HG03175 (cell line): Measurements from ENCODE around the gene GRAP.
"Not testable (repeated sequence)": the region's sequence is repeated elsewhere in the genome, so short reads cannot be mapped to it uniquely, and the experiment has no call there.

ENCODE experiments used
- ATAC-seq: cut with Tn5 transposase; IDR thresholded peaks from one replicate; pipeline ENCODE4 v1.9.1; 2021; ENCODE audit warnings: mild to moderate bottlenecking, moderate library complexity; ENCODE audit not compliant: unreplicated experiment

The GRAP gene

GRCh38 chr17:19046782-19047375 lies at the start of gene GRAP:
TSS of gene GRAP (minus strand) at chr17:19046957. CDS start at chr17:19046926, 31 bp downstream.
- not testable (repeated sequence) for ATAC-seq

DNA sequence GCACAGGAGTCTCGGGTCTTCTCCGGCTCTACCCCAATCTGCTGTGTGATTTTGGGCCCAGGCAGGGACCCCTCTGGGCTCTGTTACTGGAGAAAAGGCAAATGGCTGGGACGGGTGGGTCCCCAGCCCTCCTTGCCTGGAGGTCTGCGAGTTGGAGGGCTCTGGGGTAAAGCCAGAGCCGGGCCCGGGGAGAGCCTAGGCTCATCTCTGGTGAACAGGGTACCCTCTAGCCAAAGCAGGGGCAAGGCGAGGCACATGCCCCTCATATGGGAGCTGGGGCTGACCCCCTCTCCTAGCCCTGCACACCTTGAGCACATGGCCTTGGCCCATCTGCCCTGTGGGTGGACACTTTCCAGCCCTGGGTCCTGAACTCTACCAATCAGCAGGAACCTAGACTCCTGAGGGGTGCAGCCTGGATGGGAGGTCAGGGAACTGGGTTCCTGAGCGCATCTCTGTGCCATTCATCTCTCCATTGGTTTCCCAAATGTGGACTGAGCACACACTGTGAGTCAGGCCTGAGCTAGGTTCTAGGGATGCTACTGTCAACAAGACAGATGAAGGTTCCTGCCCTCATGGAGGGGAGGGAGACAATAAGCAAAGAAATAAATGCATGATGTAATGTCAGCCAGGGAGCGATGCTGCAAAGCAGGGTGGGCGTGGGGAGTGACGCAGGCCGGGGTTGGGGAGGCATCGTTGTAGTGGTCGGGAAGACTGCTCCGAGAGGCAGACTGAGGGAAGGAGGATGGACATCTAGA lies 47.1 kb upstream of the GRAP start:
- ATAC-seq = not testable (repeated sequence)

DNA sequence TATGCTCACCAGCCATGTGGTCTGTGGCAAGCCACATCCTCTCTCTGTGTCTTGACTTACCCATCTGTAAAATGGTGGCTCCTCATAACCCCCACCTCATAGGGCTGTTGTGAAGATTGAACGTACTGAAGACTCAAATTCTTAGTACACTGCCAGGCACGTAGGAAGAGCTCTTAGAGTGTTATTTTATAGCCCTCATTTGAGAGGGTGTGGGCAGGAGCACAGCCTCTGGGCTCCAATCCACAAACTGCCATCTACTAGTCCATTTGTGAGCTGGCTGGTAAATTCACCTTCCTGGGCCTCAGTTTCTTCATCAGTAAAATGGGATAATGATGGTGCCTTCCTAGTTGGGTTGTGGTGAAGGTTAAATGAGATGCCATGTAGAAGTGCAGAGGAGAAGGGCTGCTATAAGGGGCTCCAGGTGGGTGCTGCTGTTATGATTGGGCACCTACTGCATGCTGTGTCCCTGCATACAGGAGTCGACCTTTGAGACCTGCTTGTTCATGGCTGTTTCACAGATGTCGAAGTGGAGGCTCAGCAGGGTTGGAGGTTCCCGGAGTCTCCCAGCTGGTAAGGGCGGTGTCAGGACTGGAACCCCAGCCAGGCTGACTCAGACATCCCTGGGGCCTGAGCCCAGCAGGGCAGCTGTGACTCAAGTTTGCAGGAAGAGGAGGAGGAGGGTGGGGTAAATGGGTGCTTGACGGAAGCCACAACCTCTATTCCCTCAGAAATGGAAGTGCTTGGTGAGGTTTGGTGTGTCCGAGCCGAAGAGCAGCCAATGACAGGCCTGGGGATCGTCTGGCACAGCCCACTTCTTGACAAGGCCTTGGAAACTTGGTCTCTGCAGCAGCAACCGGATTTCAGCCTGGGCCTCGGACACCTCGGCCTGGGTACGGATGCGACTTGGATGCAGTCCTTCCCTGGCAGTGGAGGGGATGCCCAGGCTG lies 46.3 kb upstream of the GRAP start:
- not testable (repeated sequence) for ATAC-seq

GRCh38 chr17:19090058-19090772 lies 43.5 kb upstream of the GRAP start:
- peak; percentile 51 for ATAC-seq

- not testable (repeated sequence) for ATAC-seq
These were observed 42.3 kb upstream of the GRAP start for GRCh38 chr17:19088804-19089685.

DNA sequence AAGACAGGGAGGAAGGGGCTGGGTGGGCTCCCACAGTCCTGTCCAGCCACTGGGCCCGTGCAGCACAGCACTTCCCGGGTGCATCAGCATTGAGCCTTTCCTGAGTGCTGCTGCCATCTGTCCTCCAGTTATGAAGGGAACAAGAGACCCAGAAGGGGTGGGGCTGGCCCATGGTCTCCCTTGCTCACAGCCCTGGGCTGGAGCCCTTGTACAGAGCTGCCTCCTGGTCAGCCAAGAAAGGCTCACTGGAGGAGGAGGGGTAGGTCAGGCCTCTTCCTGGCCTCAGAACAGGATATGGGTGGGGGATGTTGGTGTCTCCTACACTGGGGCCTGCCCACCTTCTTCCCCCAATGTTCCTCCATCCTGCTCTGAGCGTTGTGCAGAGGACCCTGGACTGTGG lies 30.6 kb upstream of the GRAP start:
- ATAC-seq = not testable (repeated sequence)

DNA sequence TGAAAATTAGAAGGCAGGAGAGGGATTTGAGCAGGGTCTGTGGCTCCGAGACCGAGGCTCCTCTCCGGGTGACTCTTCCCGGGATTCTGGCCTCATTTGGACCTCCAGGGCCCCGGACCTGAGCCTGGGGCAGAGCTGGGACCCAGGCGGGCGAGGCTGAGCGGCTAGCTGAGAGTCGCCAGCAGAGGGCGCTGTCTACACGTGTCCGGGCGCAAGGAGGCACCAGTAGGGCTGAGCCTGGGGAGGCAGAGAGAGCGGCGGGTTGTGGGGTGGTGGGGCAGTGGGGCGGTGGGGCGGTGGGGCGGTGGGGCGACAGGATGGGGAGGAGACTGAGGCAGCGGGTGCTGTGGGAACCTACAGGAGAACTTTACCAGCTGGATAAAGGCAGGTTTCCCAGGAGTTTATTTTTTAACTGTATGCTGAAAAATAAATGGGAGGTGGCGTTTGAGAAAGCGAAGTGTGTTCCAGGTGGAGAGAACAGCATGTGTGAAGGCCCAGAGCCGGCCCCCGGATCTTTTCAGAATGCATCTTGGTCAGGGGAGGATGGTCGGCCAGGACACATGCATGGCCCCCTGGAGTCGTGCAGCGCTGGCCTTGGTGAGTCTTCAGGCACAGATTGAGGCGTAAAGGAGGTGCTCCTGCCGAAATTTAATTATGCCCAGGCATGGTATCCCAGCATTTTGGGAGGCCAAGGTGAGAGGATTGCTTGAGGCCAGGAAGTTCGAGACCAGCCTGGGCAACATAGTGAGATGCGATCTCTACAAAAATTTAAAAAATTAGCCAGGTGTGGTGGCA lies 29.8 kb upstream of the GRAP start:
- not testable (repeated sequence) for ATAC-seq

DNA sequence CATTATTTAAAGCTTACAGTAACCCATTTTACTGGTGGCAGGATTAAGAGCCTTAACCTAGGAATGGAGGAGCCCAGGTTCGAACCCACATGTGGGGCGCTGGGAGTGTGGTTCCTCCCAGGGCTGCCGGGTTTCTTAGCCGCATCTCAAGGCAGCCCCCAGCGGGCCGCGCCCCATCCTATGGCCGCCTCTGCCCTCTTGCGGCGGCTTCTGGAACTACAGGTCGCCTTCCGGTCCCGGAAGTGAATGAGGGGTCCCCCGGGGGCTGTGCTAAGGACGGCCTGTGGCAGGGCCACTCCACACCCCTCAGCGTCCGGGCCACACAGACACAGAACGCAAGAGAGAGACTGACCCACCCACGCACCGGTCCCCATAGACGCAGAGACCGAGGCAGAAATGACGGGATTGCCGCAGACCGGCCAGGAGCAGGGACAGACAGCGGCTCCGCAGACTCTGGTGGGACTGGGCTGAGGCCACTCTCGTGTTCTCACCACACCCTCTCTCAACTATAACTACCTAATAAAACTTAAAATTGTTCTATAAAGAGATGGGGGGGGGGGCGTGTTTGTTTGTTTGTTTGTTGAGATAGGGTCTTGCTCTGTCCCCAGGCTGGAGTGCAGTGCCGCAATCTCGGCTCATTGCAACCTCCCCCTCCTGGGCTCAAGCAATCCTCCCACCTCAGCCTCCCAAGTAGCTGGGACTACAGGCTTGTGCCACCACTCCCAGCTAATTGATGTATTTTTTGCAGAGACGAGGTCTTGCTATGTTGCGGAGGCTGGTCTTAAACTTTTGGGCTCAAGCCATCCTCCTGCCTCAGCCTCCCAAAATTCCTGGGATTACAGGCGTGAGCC lies 23.8 kb upstream of the GRAP start:
- ATAC-seq = peak; percentile 78

- ATAC-seq = not testable (repeated sequence)
These were observed 17.6 kb upstream of the GRAP start for GRCh38 chr17:19064378-19064777.

DNA sequence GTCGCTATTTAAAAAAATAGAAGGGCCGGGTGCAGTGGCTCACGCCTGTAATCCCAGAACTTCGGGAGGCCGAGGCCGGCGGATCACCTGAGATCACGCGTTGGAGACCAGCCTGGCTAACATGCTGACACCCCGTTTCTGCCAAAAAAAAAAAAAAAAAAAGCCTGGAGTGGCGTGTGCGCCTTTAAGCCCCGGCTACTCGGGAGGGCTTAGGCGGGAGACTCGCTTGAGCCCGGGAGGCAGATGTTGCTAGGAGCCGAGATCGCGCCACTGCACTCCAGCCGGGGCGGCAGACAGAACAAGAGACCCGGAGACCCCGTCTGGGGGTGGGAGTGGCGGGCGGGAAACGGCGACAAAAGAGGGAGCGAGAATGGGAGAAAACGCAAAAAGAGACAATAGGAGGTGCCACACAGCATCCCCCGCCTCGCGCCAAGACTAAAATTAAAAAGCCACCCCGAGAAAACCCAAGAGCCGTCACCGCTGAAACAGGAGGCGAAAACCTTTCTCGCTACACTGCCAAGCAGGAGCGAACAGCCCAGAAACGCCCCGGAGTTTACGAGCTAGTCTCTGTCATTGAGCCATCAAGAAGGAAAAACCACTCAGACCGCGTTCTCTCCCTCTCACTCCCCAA lies 16.7 kb upstream of the GRAP start:
- ATAC-seq = peak; percentile 31

DNA sequence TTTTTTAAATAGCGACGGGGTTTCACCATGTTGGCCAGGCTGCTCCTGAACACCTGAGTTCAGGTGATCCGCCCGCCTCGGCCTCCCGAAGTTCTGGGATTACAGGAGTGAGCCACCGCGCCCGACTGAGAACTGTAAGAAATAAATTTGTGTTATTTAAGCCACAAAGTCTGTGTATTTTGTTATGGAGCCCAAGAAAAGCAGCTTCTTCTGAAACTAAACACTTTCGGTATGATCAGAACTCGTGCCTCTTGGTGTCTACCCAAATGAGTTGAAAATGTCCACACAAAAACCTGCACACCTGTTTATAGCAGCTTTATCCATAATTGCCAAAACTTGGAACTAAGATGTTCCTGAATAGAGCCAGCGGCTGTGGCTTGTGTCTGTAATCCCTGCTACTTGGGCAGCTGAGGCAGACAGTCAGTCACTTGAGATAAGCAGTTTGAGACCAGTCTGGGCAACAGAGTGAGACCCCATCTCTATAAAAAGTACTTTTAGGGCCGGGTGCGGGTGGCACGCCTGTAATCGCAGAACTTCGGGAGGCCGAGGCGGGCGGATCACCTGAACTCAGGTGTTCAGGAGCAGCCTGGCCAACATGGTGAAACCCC lies 16.1 kb upstream of the GRAP start:
- peak; percentile 61 for ATAC-seq

DNA sequence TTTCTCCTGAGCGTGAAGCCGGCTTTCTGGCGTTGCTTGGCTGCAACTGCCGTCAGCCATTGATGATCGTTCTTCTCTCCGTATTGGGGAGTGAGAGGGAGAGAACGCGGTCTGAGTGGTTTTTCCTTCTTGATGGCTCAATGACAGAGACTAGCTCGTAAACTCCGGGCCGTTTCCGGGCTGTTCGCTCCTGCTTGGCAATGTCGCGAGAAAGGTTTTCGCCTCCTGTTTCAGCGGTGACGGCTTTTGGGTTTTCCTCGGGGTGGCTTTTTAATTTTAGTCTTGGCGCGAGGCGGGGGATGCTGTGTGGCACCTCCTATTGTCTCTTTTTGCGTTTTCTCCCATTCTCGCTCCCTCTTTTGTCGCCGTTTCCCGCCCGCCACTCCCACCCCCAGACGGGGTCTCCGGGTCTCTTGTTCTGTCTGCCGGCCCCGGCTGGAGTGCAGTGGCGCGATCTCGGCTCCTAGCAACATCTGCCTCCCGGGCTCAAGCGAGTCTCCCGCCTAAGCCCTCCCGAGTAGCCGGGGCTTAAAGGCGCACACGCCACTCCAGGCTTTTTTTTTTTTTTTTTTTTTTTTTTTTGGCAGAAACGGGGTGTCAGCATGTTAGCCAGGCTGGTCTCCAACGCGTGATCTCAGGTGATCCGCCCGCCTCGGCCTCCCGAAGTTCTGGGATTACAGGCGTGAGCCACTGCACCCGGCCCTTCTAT lies 15.4 kb upstream of the GRAP start:
- ATAC-seq = peak; percentile 41

- peak; percentile 59 for ATAC-seq
These were observed 8.7 kb upstream of the GRAP start for GRCh38 chr17:19055447-19055846.

GRCh38 chr17:19048826-19049225 lies 2.1 kb upstream of the GRAP start:
- not testable (repeated sequence) for ATAC-seq

GRCh38 chr17:19047510-19047909 lies 753 bp upstream of the GRAP start:
- ATAC-seq = not testable (repeated sequence)

DNA sequence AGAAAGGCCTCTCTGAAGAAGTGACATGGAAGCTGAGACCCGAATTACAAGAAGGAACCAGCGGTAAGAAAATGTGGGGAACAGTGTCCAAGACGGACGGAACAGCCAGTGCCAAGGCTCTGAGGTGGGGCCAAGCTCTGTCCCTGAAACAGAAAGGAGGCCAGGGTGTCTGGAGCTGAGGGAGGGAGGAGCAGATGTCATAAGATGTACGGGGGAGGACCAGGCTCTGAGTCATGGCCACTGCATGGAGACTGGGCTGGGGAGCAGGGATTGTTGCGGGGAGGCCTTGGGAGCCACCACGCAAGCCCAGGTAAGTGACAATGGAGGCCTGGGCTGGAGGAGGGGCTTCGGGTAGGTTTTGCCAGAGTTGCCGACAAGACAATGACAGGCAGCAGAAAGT lies 2.1 kb downstream of the GRAP start:
- not testable (repeated sequence) for ATAC-seq
